Trophoblast cell (in vitro differentiated cells and primary cell): ENCODE results near the gene MACROD2.

Source experiments
- DNase-seq, 2 donors: peaks; one replicate each; pipeline ENCODE4 v3.0.0-alpha.2; 2016
- H2AFZ ChIP-seq: 2 replicates; pipeline ENCODE4 v1.6.1; 2013; ENCODE audit warnings: low read length, moderate library complexity, mild to moderate bottlenecking; ENCODE audit not compliant: insufficient read depth, poor library complexity
- H2AK5ac ChIP-seq: 2 replicates; pipeline ENCODE4 v1.6.1; 2013; ENCODE audit warnings: mild to moderate bottlenecking, low read length
- H2BK120ac ChIP-seq: 2 replicates; pipeline ENCODE4 v1.6.1; 2013; ENCODE audit warnings: low read length, mild to moderate bottlenecking, moderate library complexity; ENCODE audit not compliant: insufficient read depth, poor library complexity
- H2BK12ac ChIP-seq: 2 replicates; pipeline ENCODE4 v1.6.1; 2013; ENCODE audit warnings: mild to moderate bottlenecking, low read length, moderate library complexity
- H2BK5ac ChIP-seq: 2 replicates; pipeline ENCODE4 v1.6.1; 2013; ENCODE audit warnings: low read length, low read depth, moderate library complexity, mild to moderate bottlenecking; ENCODE audit not compliant: poor library complexity
- H3K14ac ChIP-seq: 2 replicates; pipeline ENCODE4 v1.6.1; 2013; ENCODE audit warnings: mild to moderate bottlenecking, low read length
- H3K18ac ChIP-seq: 2 replicates; pipeline ENCODE4 v1.6.1; 2013; ENCODE audit warnings: mild to moderate bottlenecking, low read length
- H3K23ac ChIP-seq: 2 replicates; pipeline ENCODE4 v1.6.1; 2013; ENCODE audit warnings: low read length
- H3K27ac ChIP-seq: 2 replicates; pipeline ENCODE4 v1.5.1; 2013; ENCODE audit warnings: low read depth, mild to moderate bottlenecking, inconsistent platforms, low read length, moderate library complexity
- H3K27me3 ChIP-seq: 2 replicates; pipeline ENCODE4 v1.6.1; 2013; ENCODE audit warnings: inconsistent platforms, mild to moderate bottlenecking, low read length, moderate library complexity; ENCODE audit not compliant: insufficient read depth
- H3K36me3 ChIP-seq, 2 experiments: 1 replicate in 1 of 2; 2 replicates in 1 of 2; pipeline ENCODE4 v1.6.1; 2013; ENCODE audit warnings: low read length in 2 of 2, mild to moderate bottlenecking in 2 of 2, moderate library complexity in 1 of 2; ENCODE audit not compliant: insufficient read depth in 2 of 2, control insufficient read depth in 1 of 2
- H3K4ac ChIP-seq: 2 replicates; pipeline ENCODE4 v1.6.1; 2013; ENCODE audit warnings: low read depth, mild to moderate bottlenecking, low read length, moderate library complexity
- H3K4me1 ChIP-seq, 2 experiments: 1 replicate in 1 of 2; 2 replicates in 1 of 2; pipeline ENCODE4 v1.6.1; 2013; ENCODE audit warnings: low read length in 2 of 2, mild to moderate bottlenecking in 2 of 2, moderate library complexity in 1 of 2; ENCODE audit not compliant: insufficient read depth in 2 of 2, control insufficient read depth in 1 of 2
- H3K4me2 ChIP-seq: 2 replicates; pipeline ENCODE4 v1.6.1; 2013; ENCODE audit warnings: inconsistent platforms, mild to moderate bottlenecking, low read length, moderate library complexity
- H3K4me3 ChIP-seq: 2 replicates; pipeline ENCODE4 v1.5.1; 2013; ENCODE audit warnings: mild to moderate bottlenecking, low read depth, low read length, inconsistent platforms
- H3K79me1 ChIP-seq: one replicate; pipeline ENCODE4 v1.6.1; 2013; ENCODE audit warnings: low read length
- H3K79me2 ChIP-seq: 2 replicates; pipeline ENCODE4 v1.6.1; 2013; ENCODE audit warnings: low read length, mild to moderate bottlenecking; ENCODE audit not compliant: control insufficient read depth, insufficient read depth, poor library complexity
- H3K9ac ChIP-seq: 2 replicates; pipeline ENCODE4 v1.6.1; 2013; ENCODE audit warnings: mild to moderate bottlenecking, low read length
- H3K9me3 ChIP-seq: 2 replicates; pipeline ENCODE4 v1.6.1; 2013; ENCODE audit warnings: low read depth, mild to moderate bottlenecking, control low read depth, inconsistent platforms, low read length; ENCODE audit not compliant: insufficient read depth
- H4K12ac ChIP-seq: 2 replicates; pipeline ENCODE4 v1.6.1; 2013; ENCODE audit warnings: low read depth, mild to moderate bottlenecking, low read length, moderate library complexity
- H4K8ac ChIP-seq: 2 replicates; pipeline ENCODE4 v1.6.1; 2013; ENCODE audit warnings: low read depth, mild to moderate bottlenecking, low read length, moderate library complexity
- H4K91ac ChIP-seq: one replicate; pipeline ENCODE4 v1.6.1; 2013; ENCODE audit warnings: low read depth, mild to moderate bottlenecking, low read length, moderate library complexity
- WGBS: extraction: QIAGEN DNeasy Blood & Tissue Kit; methylation state at CpG from one replicate; pipeline ENCODE4 v1.1.7; 2013; ENCODE audit warnings: missing lambda C conversion rate; ENCODE audit not compliant: insufficient read length, insufficient coverage; ENCODE audit errors: extremely low coverage; 5-methylcytosine and 5-hydroxymethylcytosine counted together

Gene MACROD2

DNA sequence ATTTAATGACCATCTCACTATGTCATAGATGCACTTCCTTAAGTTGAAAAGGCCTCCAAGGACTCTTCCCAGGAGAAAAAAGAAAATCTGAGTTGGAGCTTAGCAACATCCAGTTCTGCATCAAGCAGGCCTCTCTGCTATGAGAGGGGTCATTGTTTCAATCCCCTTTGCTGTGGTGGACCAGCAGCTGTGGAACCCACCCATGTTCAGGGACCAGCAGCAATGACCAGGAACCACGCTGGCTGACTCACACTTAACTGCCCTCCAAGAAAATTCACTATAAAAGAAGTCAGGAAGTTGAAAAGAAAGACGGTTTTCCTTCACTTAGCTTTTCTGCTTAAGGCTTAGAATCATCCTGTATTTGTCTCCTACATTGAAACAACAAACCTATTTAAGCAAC is 1404.5 kb downstream of the MACROD2 start:
- H3K23ac ChIP-seq = no peak overlapping the region
- no peak overlapping the region for H4K8ac ChIP-seq
- no peaks in the 10 kb centered on the region for H3K27me3 ChIP-seq
- H3K18ac ChIP-seq = no peak overlapping the region
- no peak overlapping the region for H3K9ac ChIP-seq
- no peak overlapping the region for H3K4me2 ChIP-seq
- no peaks in the 10 kb centered on the region for H3K79me2 ChIP-seq
- no peaks in the 10 kb centered on the region for H3K9me3 ChIP-seq
- no peak overlapping the region for H3K4ac ChIP-seq
- H4K91ac ChIP-seq = no peak overlapping the region
- DNase-seq = no peak
- no CpG with 5 or more reads among the region's 2 CpGs for WGBS
- no peak overlapping the region for H3K27ac ChIP-seq
- H2BK5ac ChIP-seq = no peak overlapping the region
- no peak overlapping the region for H4K12ac ChIP-seq
- H2BK120ac ChIP-seq = no peak overlapping the region
- no peak overlapping the region for H3K14ac ChIP-seq
- no peak overlapping the region for H2AK5ac ChIP-seq
- H3K79me1 ChIP-seq = no peaks in the 10 kb centered on the region
- H3K36me3 ChIP-seq = no peaks in the 10 kb centered on the region
- H3K4me3 ChIP-seq = no peak overlapping the region
- H3K4me1 ChIP-seq = peaks cover 0 to 2% of the 10 kb centered on the region in 2 experiments
- H2AFZ ChIP-seq = no peak overlapping the region
- no peak overlapping the region for H2BK12ac ChIP-seq

- no peak overlapping the region for H3K27ac ChIP-seq
- WGBS = no CpG with 5 or more reads among the region's 3 CpGs
- no peak overlapping the region for H3K4ac ChIP-seq
- H3K4me3 ChIP-seq = no peak overlapping the region
- no peak overlapping the region for H3K14ac ChIP-seq
- no peak overlapping the region for H3K23ac ChIP-seq
- no peaks in the 10 kb centered on the region for H3K4me1 ChIP-seq
- H3K79me2 ChIP-seq = no peaks in the 10 kb centered on the region
- no peak overlapping the region for H2BK120ac ChIP-seq
- no peaks in the 10 kb centered on the region for H3K36me3 ChIP-seq
- no peak overlapping the region for H3K4me2 ChIP-seq
- H3K79me1 ChIP-seq = no peaks in the 10 kb centered on the region
- no peak overlapping the region for H3K18ac ChIP-seq
- H4K12ac ChIP-seq = no peak overlapping the region
- H3K9me3 ChIP-seq = no peaks in the 10 kb centered on the region
- no peak overlapping the region for H2BK5ac ChIP-seq
- H4K91ac ChIP-seq = no peak overlapping the region
- H2BK12ac ChIP-seq = no peak overlapping the region
- H2AFZ ChIP-seq = no peak overlapping the region
- no peak overlapping the region for H3K9ac ChIP-seq
- H2AK5ac ChIP-seq = no peak overlapping the region
- no peaks in the 10 kb centered on the region for H3K27me3 ChIP-seq
- DNase-seq = no peak
- no peak overlapping the region for H4K8ac ChIP-seq
Measured at GRCh38 chr20:15406072-15406471, 1410.8 kb downstream of the MACROD2 start.

GRCh38 chr20:15411781-15412180 is 1416.5 kb downstream of the MACROD2 start:
- WGBS = no CpG with 5 or more reads among the region's 3 CpGs
- Histone ChIP-seq H3K4me1 (no peaks in the 10 kb centered on the region), H4K91ac (no peak overlapping the region), H2BK120ac (no peak overlapping the region), H3K27ac (no peak overlapping the region), H3K9ac (no peak overlapping the region), H2BK5ac (no peak overlapping the region), H3K4me2 (no peak overlapping the region), H3K79me1 (no peaks in the 10 kb centered on the region), H3K79me2 (no peaks in the 10 kb centered on the region), H3K9me3 (no peaks in the 10 kb centered on the region), H4K12ac (no peak overlapping the region), H2AK5ac (no peak overlapping the region), H3K14ac (no peak overlapping the region), H3K27me3 (no peaks in the 10 kb centered on the region), H3K4me3 (no peak overlapping the region), H4K8ac (no peak overlapping the region), H3K18ac (no peak overlapping the region), H2BK12ac (no peak overlapping the region), H3K36me3 (no peaks in the 10 kb centered on the region), H2AFZ (no peak overlapping the region), H3K4ac (no peak overlapping the region), H3K23ac (no peak overlapping the region)
- DNase-seq = no peak

DNA sequence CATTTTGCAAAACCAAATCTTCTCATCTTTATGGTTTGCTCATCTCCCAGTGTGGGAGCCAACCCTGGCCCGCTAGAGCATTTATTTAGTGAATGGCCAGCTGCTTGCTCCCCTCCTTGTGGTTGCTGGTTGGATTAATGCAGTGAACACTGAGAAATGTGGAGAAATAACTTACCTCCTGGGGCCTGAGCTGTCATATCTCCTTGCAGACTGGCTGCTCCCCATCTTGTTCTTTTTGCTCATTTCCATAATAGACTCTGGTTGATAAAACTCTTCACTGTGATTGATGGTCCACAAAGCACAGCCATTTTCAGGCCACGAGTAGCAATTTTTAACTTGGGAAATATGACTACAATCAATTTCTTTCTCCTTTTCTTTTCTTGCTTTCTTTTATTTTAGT is 1420.6 kb downstream of the MACROD2 start:
- DNase-seq = no peak
- Histone ChIP-seq H3K79me2 (no peaks in the 10 kb centered on the region), H3K79me1 (no peaks in the 10 kb centered on the region), H4K12ac (no peak overlapping the region), H3K36me3 (no peaks in the 10 kb centered on the region), H2BK12ac (no peak overlapping the region), H3K4me3 (no peak overlapping the region), H2AFZ (no peak overlapping the region), H3K27ac (no peak overlapping the region), H3K18ac (no peak overlapping the region), H3K14ac (no peak overlapping the region), H2BK5ac (no peak overlapping the region), H3K23ac (no peak overlapping the region), H3K27me3 (no peaks in the 10 kb centered on the region), H3K4ac (no peak overlapping the region), H4K91ac (no peak overlapping the region), H2AK5ac (no peak overlapping the region), H4K8ac (no peak overlapping the region), H3K4me2 (no peak overlapping the region), H3K9me3 (no peaks in the 10 kb centered on the region), H2BK120ac (no peak overlapping the region), H3K9ac (no peak overlapping the region), H3K4me1 (no peaks in the 10 kb centered on the region)
- no CpG with 5 or more reads among the region's 2 CpGs for WGBS
